Astrocyte of the spinal cord (primary cell): ENCODE measurements around the gene ASH1L.
A peak's percentile ranks its signal among the peaks of the same experiment; 100 is the strongest.
"Not testable (repeated sequence)": the region's sequence is repeated elsewhere in the genome, so short reads cannot be mapped to it uniquely, and the experiment has no call there.

Experiments used
- DNase-seq: peaks from one replicate; pipeline ENCODE4 v3.0.0; 2011; ENCODE audit warnings: low read depth, low spot score
- H3K4me3 ChIP-seq: 2 replicates; pipeline ENCODE4 v1.5.1; 2011; ENCODE audit warnings: low read depth, mild to moderate bottlenecking, low read length, moderate library complexity
- in situ Hi-C: cut with HindIII; loops from 2 replicates; pipeline ENCODE4 v1.10.0; 2017; ENCODE audit warnings: low sequenced_read_pairs
- TF ChIP-seq, protein P1 (sequence below): IDR thresholded peaks from 2 replicates; pipeline ENCODE4 v1.5.1; 2012; ENCODE audit warnings: low read depth, mild to moderate bottlenecking, low read length, inconsistent platforms

Gene ASH1L

GRCh38 chr1:155518484-155518883, 44.1 kb downstream of the ASH1L start:
- no peak overlapping the region for H3K4me3 ChIP-seq
- no peak for DNase-seq
- TF ChIP-seq, protein P1, sequence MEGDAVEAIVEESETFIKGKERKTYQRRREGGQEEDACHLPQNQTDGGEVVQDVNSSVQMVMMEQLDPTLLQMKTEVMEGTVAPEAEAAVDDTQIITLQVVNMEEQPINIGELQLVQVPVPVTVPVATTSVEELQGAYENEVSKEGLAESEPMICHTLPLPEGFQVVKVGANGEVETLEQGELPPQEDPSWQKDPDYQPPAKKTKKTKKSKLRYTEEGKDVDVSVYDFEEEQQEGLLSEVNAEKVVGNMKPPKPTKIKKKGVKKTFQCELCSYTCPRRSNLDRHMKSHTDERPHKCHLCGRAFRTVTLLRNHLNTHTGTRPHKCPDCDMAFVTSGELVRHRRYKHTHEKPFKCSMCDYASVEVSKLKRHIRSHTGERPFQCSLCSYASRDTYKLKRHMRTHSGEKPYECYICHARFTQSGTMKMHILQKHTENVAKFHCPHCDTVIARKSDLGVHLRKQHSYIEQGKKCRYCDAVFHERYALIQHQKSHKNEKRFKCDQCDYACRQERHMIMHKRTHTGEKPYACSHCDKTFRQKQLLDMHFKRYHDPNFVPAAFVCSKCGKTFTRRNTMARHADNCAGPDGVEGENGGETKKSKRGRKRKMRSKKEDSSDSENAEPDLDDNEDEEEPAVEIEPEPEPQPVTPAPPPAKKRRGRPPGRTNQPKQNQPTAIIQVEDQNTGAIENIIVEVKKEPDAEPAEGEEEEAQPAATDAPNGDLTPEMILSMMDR, result no peak
- in situ Hi-C loops, result no loop called here

- DNase-seq, result no peak
- in situ Hi-C loops, result no loop called here
- TF ChIP-seq, protein P1, result no peak
- no peak overlapping the region for H3K4me3 ChIP-seq
Observed at GRCh38 chr1:155514582-155515187, 47.9 kb downstream of the ASH1L start.

- no peak overlapping the region for H3K4me3 ChIP-seq
- peak; percentile 6 for DNase-seq
- TF ChIP-seq, protein P1, result no peak
- in situ Hi-C loops, result no loop called here
Observed at GRCh38 chr1:155513300-155513916, 49.2 kb downstream of the ASH1L start.

- H3K4me3 ChIP-seq, in situ Hi-C loops, DNase-seq: not testable (repeated sequence)
Observed at GRCh38 chr1:155511385-155511784, 51.2 kb downstream of the ASH1L start.

- H3K4me3 ChIP-seq, result no peak overlapping the region
- DNase-seq, result no peak
- in situ Hi-C loops, result no loop called here
- TF ChIP-seq, protein P1, result no peak
Observed at GRCh38 chr1:155509064-155509463, 53.5 kb downstream of the ASH1L start.

GRCh38 chr1:155507945-155508344, 54.7 kb downstream of the ASH1L start:
- H3K4me3 ChIP-seq, result no peak overlapping the region
- DNase-seq, result no peak
- in situ Hi-C loops, result no loop called here
- TF ChIP-seq, protein P1, result no peak

DNA sequence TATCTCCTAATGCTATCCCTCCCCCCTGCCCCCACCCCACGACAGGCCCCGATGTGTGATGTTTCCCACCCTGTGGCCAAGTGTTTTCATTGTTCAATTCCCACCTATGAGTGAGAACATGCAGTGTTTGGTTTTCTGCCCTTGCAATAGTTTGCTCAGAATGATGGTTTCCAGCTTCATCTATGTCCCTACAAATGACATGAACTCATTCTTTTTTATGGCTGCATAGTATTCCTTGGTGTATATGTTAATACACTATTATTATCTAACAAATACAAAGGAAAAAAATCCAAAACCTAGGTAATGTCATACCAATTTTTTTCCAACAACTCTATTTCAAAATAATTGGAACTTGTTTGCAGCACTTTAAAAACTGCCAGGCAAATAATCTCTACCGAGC, 56.6 kb downstream of the ASH1L start:
- in situ Hi-C loops, H3K4me3 ChIP-seq, DNase-seq: not testable (repeated sequence)

DNA sequence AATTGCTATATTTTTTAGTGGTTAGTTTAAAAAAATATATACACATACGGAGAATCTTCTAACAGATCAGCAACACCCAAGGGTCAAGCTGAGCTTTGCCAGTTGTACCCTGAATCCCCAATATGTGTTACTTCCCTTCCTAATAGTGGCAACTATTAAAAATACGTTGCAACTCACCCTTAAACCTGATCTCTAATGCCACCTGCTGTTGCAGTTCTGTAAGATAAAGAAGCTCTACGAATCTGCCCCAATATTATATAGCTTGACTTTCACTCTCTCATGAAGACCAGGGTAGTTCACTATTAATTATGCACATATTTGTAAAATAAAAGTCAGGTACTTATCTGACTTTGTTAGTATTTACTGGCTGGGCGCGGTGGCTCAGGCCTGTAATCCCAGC, 58.4 kb downstream of the ASH1L start:
- no peak overlapping the region for H3K4me3 ChIP-seq
- TF ChIP-seq, protein P1, result peak; percentile 35
- DNase-seq, result peak; percentile 39
- in situ Hi-C loops, result no loop called here
